ENCODE measurements around the gene CMTM4.

DNA sequence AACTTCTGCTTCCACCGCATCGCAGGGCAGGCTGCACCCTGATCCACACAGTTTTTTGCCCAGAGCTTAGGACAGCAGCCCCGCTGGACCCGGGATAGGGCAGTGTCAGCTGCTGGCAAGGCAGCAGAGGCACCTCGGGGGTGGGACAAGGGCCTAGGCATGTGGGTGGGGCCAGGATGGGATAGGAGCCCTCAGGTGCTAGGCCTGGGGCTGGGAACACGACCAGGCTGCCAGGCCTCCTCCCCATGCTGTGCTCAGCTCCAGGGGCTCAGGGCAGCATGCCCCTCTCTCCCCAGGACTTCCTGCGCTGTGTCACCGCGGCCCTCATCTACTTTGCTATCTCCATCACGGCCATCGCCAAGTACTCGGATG, 87.4 kb downstream of the CMTM4 start:
- TF ChIP-seq, protein P1, sequence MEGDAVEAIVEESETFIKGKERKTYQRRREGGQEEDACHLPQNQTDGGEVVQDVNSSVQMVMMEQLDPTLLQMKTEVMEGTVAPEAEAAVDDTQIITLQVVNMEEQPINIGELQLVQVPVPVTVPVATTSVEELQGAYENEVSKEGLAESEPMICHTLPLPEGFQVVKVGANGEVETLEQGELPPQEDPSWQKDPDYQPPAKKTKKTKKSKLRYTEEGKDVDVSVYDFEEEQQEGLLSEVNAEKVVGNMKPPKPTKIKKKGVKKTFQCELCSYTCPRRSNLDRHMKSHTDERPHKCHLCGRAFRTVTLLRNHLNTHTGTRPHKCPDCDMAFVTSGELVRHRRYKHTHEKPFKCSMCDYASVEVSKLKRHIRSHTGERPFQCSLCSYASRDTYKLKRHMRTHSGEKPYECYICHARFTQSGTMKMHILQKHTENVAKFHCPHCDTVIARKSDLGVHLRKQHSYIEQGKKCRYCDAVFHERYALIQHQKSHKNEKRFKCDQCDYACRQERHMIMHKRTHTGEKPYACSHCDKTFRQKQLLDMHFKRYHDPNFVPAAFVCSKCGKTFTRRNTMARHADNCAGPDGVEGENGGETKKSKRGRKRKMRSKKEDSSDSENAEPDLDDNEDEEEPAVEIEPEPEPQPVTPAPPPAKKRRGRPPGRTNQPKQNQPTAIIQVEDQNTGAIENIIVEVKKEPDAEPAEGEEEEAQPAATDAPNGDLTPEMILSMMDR (conservative IDR thresholded peaks at IDR 0.05; ENCODE audit: low read depth in 2 of 2): no peak
- TF ChIP-seq JUNB (IDR thresholded peaks at IDR 0.05; ENCODE audit: unreplicated experiment) (no peak), EZH2phosphoT487 (IDR thresholded peaks at IDR 0.05; ENCODE audit: unreplicated experiment) (no peak), EZH2 (IDR thresholded peaks at IDR 0.05; ENCODE audit: low read depth, unreplicated experiment) (no peak), POLR2AphosphoS5 (IDR thresholded peaks at IDR 0.05; ENCODE audit: low read depth) (no peak), NANOG (IDR thresholded peaks at IDR 0.05; ENCODE audit: borderline replicate concordance) (no peak), ZNF114 (CRISPR knock-in tag; IDR thresholded peaks at IDR 0.05) (no peak), CREB1 (CRISPR knock-in tag; IDR thresholded peaks at IDR 0.05; ENCODE audit: low read depth) (no peak), STAT1 (IDR thresholded peaks at IDR 0.05; ENCODE audit: unreplicated experiment) (no peak), ZNF331 (CRISPR knock-in tag; IDR thresholded peaks at IDR 0.05; ENCODE audit: low read depth) (no peak)
- TF ChIP-seq, protein P2, sequence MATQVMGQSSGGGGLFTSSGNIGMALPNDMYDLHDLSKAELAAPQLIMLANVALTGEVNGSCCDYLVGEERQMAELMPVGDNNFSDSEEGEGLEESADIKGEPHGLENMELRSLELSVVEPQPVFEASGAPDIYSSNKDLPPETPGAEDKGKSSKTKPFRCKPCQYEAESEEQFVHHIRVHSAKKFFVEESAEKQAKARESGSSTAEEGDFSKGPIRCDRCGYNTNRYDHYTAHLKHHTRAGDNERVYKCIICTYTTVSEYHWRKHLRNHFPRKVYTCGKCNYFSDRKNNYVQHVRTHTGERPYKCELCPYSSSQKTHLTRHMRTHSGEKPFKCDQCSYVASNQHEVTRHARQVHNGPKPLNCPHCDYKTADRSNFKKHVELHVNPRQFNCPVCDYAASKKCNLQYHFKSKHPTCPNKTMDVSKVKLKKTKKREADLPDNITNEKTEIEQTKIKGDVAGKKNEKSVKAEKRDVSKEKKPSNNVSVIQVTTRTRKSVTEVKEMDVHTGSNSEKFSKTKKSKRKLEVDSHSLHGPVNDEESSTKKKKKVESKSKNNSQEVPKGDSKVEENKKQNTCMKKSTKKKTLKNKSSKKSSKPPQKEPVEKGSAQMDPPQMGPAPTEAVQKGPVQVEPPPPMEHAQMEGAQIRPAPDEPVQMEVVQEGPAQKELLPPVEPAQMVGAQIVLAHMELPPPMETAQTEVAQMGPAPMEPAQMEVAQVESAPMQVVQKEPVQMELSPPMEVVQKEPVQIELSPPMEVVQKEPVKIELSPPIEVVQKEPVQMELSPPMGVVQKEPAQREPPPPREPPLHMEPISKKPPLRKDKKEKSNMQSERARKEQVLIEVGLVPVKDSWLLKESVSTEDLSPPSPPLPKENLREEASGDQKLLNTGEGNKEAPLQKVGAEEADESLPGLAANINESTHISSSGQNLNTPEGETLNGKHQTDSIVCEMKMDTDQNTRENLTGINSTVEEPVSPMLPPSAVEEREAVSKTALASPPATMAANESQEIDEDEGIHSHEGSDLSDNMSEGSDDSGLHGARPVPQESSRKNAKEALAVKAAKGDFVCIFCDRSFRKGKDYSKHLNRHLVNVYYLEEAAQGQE (IDR thresholded peaks at IDR 0.05; ENCODE audit: unreplicated experiment): no peak
- TF ChIP-seq, protein P3, sequence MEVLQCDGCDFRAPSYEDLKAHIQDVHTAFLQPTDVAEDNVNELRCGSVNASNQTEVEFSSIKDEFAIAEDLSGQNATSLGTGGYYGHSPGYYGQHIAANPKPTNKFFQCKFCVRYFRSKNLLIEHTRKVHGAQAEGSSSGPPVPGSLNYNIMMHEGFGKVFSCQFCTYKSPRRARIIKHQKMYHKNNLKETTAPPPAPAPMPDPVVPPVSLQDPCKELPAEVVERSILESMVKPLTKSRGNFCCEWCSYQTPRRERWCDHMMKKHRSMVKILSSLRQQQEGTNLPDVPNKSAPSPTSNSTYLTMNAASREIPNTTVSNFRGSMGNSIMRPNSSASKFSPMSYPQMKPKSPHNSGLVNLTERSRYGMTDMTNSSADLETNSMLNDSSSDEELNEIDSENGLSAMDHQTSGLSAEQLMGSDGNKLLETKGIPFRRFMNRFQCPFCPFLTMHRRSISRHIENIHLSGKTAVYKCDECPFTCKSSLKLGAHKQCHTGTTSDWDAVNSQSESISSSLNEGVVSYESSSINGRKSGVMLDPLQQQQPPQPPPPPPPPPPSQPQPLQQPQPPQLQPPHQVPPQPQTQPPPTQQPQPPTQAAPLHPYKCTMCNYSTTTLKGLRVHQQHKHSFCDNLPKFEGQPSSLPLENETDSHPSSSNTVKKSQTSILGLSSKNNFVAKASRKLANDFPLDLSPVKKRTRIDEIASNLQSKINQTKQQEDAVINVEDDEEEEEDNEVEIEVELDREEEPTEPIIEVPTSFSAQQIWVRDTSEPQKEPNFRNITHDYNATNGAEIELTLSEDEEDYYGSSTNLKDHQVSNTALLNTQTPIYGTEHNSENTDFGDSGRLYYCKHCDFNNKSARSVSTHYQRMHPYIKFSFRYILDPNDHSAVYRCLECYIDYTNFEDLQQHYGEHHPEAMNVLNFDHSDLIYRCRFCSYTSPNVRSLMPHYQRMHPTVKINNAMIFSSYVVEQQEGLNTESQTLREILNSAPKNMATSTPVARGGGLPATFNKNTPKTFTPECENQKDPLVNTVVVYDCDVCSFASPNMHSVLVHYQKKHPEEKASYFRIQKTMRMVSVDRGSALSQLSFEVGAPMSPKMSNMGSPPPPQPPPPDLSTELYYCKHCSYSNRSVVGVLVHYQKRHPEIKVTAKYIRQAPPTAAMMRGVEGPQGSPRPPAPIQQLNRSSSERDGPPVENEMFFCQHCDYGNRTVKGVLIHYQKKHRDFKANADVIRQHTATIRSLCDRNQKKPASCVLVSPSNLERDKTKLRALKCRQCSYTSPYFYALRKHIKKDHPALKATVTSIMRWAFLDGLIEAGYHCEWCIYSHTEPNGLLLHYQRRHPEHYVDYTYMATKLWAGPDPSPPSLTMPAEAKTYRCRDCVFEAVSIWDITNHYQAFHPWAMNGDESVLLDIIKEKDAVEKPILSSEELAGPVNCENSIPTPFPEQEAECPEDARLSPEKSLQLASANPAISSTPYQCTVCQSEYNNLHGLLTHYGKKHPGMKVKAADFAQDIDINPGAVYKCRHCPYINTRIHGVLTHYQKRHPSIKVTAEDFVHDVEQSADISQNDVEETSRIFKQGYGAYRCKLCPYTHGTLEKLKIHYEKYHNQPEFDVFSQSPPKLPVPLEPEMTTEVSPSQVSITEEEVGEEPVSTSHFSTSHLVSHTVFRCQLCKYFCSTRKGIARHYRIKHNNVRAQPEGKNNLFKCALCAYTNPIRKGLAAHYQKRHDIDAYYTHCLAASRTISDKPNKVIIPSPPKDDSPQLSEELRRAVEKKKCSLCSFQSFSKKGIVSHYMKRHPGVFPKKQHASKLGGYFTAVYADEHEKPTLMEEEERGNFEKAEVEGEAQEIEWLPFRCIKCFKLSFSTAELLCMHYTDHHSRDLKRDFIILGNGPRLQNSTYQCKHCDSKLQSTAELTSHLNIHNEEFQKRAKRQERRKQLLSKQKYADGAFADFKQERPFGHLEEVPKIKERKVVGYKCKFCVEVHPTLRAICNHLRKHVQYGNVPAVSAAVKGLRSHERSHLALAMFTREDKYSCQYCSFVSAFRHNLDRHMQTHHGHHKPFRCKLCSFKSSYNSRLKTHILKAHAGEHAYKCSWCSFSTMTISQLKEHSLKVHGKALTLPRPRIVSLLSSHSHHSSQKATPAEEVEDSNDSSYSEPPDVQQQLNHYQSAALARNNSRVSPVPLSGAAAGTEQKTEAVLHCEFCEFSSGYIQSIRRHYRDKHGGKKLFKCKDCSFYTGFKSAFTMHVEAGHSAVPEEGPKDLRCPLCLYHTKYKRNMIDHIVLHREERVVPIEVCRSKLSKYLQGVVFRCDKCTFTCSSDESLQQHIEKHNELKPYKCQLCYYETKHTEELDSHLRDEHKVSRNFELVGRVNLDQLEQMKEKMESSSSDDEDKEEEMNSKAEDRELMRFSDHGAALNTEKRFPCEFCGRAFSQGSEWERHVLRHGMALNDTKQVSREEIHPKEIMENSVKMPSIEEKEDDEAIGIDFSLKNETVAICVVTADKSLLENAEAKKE (CRISPR knock-in tag; IDR thresholded peaks at IDR 0.05): no peak
- TF ChIP-seq, protein P4, sequence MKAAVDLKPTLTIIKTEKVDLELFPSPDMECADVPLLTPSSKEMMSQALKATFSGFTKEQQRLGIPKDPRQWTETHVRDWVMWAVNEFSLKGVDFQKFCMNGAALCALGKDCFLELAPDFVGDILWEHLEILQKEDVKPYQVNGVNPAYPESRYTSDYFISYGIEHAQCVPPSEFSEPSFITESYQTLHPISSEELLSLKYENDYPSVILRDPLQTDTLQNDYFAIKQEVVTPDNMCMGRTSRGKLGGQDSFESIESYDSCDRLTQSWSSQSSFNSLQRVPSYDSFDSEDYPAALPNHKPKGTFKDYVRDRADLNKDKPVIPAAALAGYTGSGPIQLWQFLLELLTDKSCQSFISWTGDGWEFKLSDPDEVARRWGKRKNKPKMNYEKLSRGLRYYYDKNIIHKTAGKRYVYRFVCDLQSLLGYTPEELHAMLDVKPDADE (IDR thresholded peaks at IDR 0.05): no peak

All from GM23338 (cell line).